Prostate gland (tissue), 2 donors: ENCODE results near the gene CLEC16A. TPM values are rescaled to one million over a fixed set of nuclear protein-coding genes. Genes with fewer than 3 reads are reported as not detected.

Source experiments
- DNase-seq: peaks from one replicate; pipeline ENCODE4 v3.0.0-alpha.2; 2019; ENCODE audit warnings: low spot score
- H3K27ac ChIP-seq, 2 donors: fragments of 200-600 bp; sonication (generic); 2 replicates each; pipeline ENCODE4 v1.5.1; 2017 to 2019
- H3K27me3 ChIP-seq: fragments of 200-600 bp; sonication (generic); replicated peaks from 2 replicates; pipeline ENCODE4 v1.5.1; 2019; ENCODE audit not compliant: insufficient read depth
- H3K36me3 ChIP-seq, 2 donors: fragments of 200-600 bp; sonication (generic); 1 replicate in 1 of 2; 2 replicates in 1 of 2; pipeline versions ENCODE4 v1.5.1 to v1.8.1; 2017 to 2019
- H3K4me1 ChIP-seq: fragments of 200-600 bp; sonication (generic); replicated peaks from 2 replicates; pipeline ENCODE4 v1.5.1; 2019
- H3K4me3 ChIP-seq, 2 donors: fragments of 200-600 bp; sonication (generic); 2 replicates each; pipeline ENCODE4 v1.5.1; 2017 to 2019
- H3K9me3 ChIP-seq: fragments of 200-600 bp; sonication (generic); 2 replicates; pipeline ENCODE4 v1.5.1; 2017
- POLR2A ChIP-seq: fragments of 450-650 bp; IDR thresholded peaks from one replicate; pipeline ENCODE4 v1.6.1; 2016; ENCODE audit warnings: antibody characterized with exemption, mild to moderate bottlenecking
- POLR2AphosphoS5 ChIP-seq: sonication (generic); formaldehyde crosslinking; IDR thresholded peaks from one replicate; pipeline ENCODE4 v1.6.1; 2017; ENCODE audit warnings: antibody characterized with exemption
- WGBS: methylation state at CpG from one replicate; pipeline ENCODE4 v1.1.5; 2018; 5-methylcytosine and 5-hydroxymethylcytosine counted together
- intact Hi-C: fragments of 100-400 bp; cut with DNase I; formaldehyde crosslinking; loops from one replicate; pipeline ENCODE4 v1.14.2; 2022
- total RNA-seq, 2 donors: library from RNA; depleted of rRNA; stranded (reverse); fragments of >200 nt; gene quantifications; one replicate each; pipeline ENCODE4 v1.1.0, GENCODE V29; 2016
- TF ChIP-seq, protein P1 (sequence below), 4 experiments: fragments of 200-600 bp in 2 of 4; fragments of 450-650 bp in 2 of 4; sonication (generic) in 2 of 4; IDR thresholded peaks; 1 replicate in 3 of 4; 2 replicates in 1 of 4; pipeline ENCODE4 v1.5.1; 2016 to 2019; ENCODE audit warnings: antibody characterized with exemption in 4 of 4, mild to moderate bottlenecking in 2 of 4, moderate library complexity in 2 of 4

CLEC16A gene
- total RNA-seq, 2 donors from 2014 or later: 26.1 to 52.2 TPM

DNA sequence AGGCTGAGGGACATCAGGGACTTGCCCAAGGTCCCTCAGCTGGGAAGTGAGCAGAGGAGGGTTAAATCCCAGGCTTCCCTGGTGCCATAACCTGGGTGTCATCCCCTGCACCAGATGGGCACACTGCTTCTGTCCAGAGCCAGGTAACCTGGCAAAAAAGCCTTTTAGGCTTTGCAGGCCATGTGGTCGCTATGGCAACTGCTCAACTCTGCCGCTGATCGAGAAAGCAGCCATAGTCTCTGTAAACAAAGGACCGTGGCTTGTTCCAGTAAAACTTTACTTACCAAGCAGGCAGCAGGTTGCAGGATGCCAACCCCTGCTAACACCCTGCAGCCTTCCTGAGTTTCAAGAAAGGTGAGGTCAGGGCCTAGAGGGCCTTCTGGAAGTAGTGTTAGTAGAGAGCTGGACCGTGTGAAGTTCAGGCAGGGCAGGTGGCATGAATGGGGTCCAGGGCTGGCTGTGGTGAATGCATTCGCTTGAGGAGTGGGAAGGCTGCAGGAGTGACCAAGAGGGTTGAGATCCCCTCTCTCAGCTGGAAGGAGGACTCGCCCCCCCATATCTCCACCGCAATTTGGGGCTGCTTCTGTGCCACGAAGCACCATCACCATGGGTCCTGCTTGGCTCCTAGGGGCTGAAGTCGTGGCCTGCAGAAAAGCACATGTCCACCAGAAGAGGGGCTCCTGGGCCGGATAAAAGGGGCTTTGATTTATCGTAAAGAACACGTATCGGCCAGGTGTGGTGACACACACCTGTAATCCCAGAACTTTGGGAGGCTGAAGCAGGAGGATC, 220.3 kb downstream of the CLEC16A start:
- Histone ChIP-seq H3K9me3 (no peaks in the 10 kb centered on the region), H3K27ac (no peak overlapping the region), H3K36me3 (no peaks in the 10 kb centered on the region), H3K27me3 (no peaks in the 10 kb centered on the region), H3K4me3 (no peak overlapping the region), H3K4me1 (no peaks in the 10 kb centered on the region)
- no peak for DNase-seq
- intact Hi-C loops: loop anchor here (5.0 kb wide), 1 partner anchor 57 kb away; no protein-coding TSS in a partner anchor
- no peak for TF ChIP-seq POLR2A
- TF ChIP-seq, protein P1, sequence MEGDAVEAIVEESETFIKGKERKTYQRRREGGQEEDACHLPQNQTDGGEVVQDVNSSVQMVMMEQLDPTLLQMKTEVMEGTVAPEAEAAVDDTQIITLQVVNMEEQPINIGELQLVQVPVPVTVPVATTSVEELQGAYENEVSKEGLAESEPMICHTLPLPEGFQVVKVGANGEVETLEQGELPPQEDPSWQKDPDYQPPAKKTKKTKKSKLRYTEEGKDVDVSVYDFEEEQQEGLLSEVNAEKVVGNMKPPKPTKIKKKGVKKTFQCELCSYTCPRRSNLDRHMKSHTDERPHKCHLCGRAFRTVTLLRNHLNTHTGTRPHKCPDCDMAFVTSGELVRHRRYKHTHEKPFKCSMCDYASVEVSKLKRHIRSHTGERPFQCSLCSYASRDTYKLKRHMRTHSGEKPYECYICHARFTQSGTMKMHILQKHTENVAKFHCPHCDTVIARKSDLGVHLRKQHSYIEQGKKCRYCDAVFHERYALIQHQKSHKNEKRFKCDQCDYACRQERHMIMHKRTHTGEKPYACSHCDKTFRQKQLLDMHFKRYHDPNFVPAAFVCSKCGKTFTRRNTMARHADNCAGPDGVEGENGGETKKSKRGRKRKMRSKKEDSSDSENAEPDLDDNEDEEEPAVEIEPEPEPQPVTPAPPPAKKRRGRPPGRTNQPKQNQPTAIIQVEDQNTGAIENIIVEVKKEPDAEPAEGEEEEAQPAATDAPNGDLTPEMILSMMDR (IDR thresholded peaks at IDR 0.05): no peak
- no peak for TF ChIP-seq POLR2AphosphoS5
- 78% methylated on average over 14 of the region's 14 CpGs for WGBS

DNA sequence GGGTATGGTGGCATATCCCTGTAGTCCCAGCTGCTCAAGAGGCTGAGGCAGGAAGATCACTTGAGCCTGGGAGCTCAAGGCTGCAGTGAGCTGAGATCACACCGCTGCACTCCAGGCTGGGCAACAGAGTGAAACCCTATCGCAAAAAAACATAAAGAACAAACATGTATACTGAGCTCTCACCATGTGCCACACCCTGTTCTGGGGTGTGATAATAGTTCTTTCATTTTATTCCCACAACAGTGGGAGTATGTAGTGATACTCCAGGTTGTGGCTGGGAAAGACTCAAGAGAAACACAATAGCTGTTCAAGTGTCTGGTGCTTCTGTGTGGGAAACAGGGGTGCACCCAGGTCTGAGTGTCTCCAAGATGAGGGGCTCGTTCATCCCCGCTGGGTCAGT, 221.0 kb downstream of the CLEC16A start:
- TF ChIP-seq POLR2AphosphoS5: no peak
- TF ChIP-seq, protein P1 (IDR thresholded peaks at IDR 0.05): no peak
- no peak for TF ChIP-seq POLR2A
- intact Hi-C loops: no loop called here
- no peak for DNase-seq
- no peaks in the 10 kb centered on the region for H3K27me3 ChIP-seq
- no peak overlapping the region for H3K4me3 ChIP-seq
- WGBS: 95% methylated on average over 4 of the region's 4 CpGs
- H3K4me1 ChIP-seq: no peaks in the 10 kb centered on the region
- no peak overlapping the region for H3K27ac ChIP-seq
- H3K36me3 ChIP-seq: no peaks in the 10 kb centered on the region
- H3K9me3 ChIP-seq: no peaks in the 10 kb centered on the region

DNA sequence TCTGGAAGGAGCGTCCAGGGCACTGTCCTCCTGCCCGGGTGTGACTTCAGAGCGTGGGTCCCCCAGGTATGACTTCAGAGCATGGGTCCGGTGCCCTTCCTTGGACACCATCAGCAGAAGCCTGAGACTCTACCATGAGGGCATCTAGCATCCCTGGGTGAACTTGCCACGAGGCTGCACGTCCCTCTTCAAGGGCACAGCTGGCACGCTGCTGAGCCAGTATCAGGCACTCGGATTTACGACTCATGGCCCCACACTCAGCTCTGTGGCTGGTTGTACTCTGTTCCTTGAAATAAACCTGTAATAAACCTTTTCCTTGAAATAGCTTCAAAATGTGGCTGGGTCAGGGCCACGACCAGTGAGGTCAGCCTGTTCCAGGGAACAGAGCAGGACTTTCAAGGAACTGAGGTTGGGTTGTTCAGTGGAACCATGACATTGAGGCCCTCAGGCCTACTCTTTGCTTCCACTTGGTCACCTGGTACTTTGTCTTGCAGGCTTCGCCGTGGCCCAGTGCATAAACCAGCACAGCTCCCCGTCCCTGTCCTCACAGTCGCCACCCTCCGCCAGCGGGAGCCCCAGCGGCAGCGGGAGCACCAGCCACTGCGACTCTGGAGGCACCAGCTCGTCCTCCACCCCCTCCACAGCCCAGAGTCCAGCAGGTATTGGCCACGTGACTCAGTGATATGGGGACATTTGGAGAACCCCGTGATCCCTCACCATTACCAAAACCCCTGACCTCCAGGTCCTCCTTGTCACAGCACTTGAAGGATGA, 221.7 kb downstream of the CLEC16A start:
- no peak for TF ChIP-seq POLR2AphosphoS5
- TF ChIP-seq POLR2A: no peak
- TF ChIP-seq, protein P1 (IDR thresholded peaks at IDR 0.05): no peak

DNA sequence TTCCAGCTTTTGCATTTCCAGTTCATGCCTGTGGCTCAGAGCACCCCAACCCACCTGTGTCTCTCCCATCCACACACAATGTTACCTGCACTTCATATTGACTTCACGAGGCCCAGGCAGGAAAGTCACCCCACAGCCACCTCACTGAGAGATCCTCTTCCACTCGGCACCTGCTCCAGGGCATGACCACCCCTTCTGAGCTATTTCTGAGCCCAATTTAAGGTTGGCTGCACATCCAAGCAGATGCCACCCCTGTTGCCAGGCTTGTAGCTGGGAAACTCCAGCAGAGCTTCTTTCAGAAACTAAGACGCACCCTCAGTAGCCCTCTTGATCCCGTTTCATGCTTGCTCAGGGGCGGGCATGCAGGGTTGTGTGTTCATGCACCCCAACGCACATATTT, 223.2 kb downstream of the CLEC16A start:
- no peaks in the 10 kb centered on the region for H3K36me3 ChIP-seq
- WGBS: 96% methylated on average over 6 of the region's 6 CpGs
- no peaks in the 10 kb centered on the region for H3K27me3 ChIP-seq
- H3K9me3 ChIP-seq: no peaks in the 10 kb centered on the region
- TF ChIP-seq POLR2A: no peak
- no peak for TF ChIP-seq POLR2AphosphoS5
- TF ChIP-seq, protein P1 (IDR thresholded peaks at IDR 0.05): no peak
- intact Hi-C loops: no loop called here
- H3K27ac ChIP-seq: no peak overlapping the region
- DNase-seq: no peak
- H3K4me3 ChIP-seq: no peak overlapping the region
- no peaks in the 10 kb centered on the region for H3K4me1 ChIP-seq

More for the DNA sequence above, 221.7 kb downstream of the CLEC16A start:
- Histone ChIP-seq H3K4me3 (no peak overlapping the region), H3K27me3 (no peaks in the 10 kb centered on the region), H3K9me3 (no peaks in the 10 kb centered on the region), H3K4me1 (no peaks in the 10 kb centered on the region), H3K27ac (no peak overlapping the region), H3K36me3 (no peaks in the 10 kb centered on the region)
- no peak for DNase-seq
- intact Hi-C loops: no loop called here
- 93% methylated on average over 21 of the region's 22 CpGs for WGBS
